ENCODE data around the gene HSP90AB1. TPM values are rescaled to one million over a fixed set of nuclear protein-coding genes. Genes with fewer than 3 reads are reported as not detected.

The HSP90AB1 gene
- total RNA-seq, 1 donor from 2014 or later = 508 TPM

- H3K27ac Mint-ChIP-seq (ENCODE audit: unreplicated experiment) = no peak overlapping the region
- DNase-seq (ENCODE audit: low spot score) = peak; percentile 84
- H3K4me3 Mint-ChIP-seq (ENCODE audit: unreplicated experiment) = no peak overlapping the region
- H3K36me3 Mint-ChIP-seq (ENCODE audit: low read depth) = peaks cover 34% of the 10 kb centered on the region
- peaks cover 6% of the 10 kb centered on the region for H3K4me1 Mint-ChIP-seq (ENCODE audit: low read depth)
- no peak for TF ChIP-seq CTCF (IDR thresholded peaks at IDR 0.05)
- H3K9me3 Mint-ChIP-seq (ENCODE audit: low read depth) = no peaks in the 10 kb centered on the region
- H3K27me3 Mint-ChIP-seq (ENCODE audit: low read depth) = peaks cover 20% of the 10 kb centered on the region
Measured at GRCh38 chr6:44301106-44301505, 54.2 kb downstream of the HSP90AB1 start.

- Mint-ChIP-seq H3K4me3 (ENCODE audit: unreplicated experiment) (no peak overlapping the region), H3K27ac (ENCODE audit: unreplicated experiment) (no peak overlapping the region), H3K9me3 (ENCODE audit: low read depth) (no peaks in the 10 kb centered on the region), H3K27me3 (ENCODE audit: low read depth) (peaks cover 12% of the 10 kb centered on the region), H3K36me3 (ENCODE audit: low read depth) (peaks cover 35% of the 10 kb centered on the region), H3K4me1 (ENCODE audit: low read depth) (peaks cover 6% of the 10 kb centered on the region)
- DNase-seq (ENCODE audit: low spot score) = no peak
- TF ChIP-seq CTCF (IDR thresholded peaks at IDR 0.05) = no peak
Measured at GRCh38 chr6:44301782-44302564, 55.1 kb downstream of the HSP90AB1 start.

GRCh38 chr6:44302856-44303255, 56.0 kb downstream of the HSP90AB1 start:
- peaks cover 36% of the 10 kb centered on the region for H3K36me3 Mint-ChIP-seq (ENCODE audit: low read depth)
- TF ChIP-seq CTCF (IDR thresholded peaks at IDR 0.05) = no peak
- H3K27ac Mint-ChIP-seq (ENCODE audit: unreplicated experiment) = no peak overlapping the region
- H3K9me3 Mint-ChIP-seq (ENCODE audit: low read depth) = no peaks in the 10 kb centered on the region
- peaks cover 4% of the 10 kb centered on the region for H3K4me1 Mint-ChIP-seq (ENCODE audit: low read depth)
- peaks cover 9% of the 10 kb centered on the region for H3K27me3 Mint-ChIP-seq (ENCODE audit: low read depth)
- no peak overlapping the region for H3K4me3 Mint-ChIP-seq (ENCODE audit: unreplicated experiment)
- no peak for DNase-seq (ENCODE audit: low spot score)

Other genes starting within 250 kb of the HSP90AB1 start
- 35.1 to 38.7 TPM (median 35.5 TPM) in 3 replicates for gene MRPL14, start 119.6 kb upstream of the HSP90AB1 start, total RNA-seq
- 36.2 to 40.7 TPM (median 40.3 TPM) in 3 replicates for gene TMEM63B, start 119.5 kb upstream of the HSP90AB1 start, total RNA-seq
- gene CAPN11, start 88.3 kb upstream of the HSP90AB1 start, total RNA-seq = 0.07 TPM in 1 of 3 replicates, not detected in the others
- not detected in 3 replicates for gene MYMX, start 30.2 kb upstream of the HSP90AB1 start, total RNA-seq
- 161 to 231 TPM (median 221 TPM) in 3 replicates for gene SLC29A1, start 23.5 kb upstream of the HSP90AB1 start, total RNA-seq
- 71.5 to 83.1 TPM (median 75.7 TPM) in 3 replicates for gene SLC35B2, start 10.4 kb downstream of the HSP90AB1 start, total RNA-seq
- gene NFKBIE, start 18.4 kb downstream of the HSP90AB1 start, total RNA-seq = 3.0 to 7.0 TPM (median 6.2 TPM) in 3 replicates
- 0.05 TPM in 1 of 3 replicates, not detected in the others for gene TMEM151B, start 23.3 kb downstream of the HSP90AB1 start, total RNA-seq
- 7.9 to 14.9 TPM (median 8.6 TPM) in 3 replicates for gene AARS2, start 66.2 kb downstream of the HSP90AB1 start, total RNA-seq
- not detected in 3 replicates for gene SPATS1, start 95.5 kb downstream of the HSP90AB1 start, total RNA-seq
- gene CDC5L, start 140.6 kb downstream of the HSP90AB1 start, total RNA-seq = 18.4 to 23.2 TPM (median 19.0 TPM) in 3 replicates